IPS-18c (cell line): Measurements from ENCODE around the gene TRIO.
"Not testable (repeated sequence)": the region's sequence is repeated elsewhere in the genome, so short reads cannot be mapped to it uniquely, and the experiment has no call there.

ENCODE experiments used
- H3K4me3 ChIP-seq: 2 replicates; pipeline ENCODE4 v1.7.0; 2013; ENCODE audit warnings: low read depth, mild to moderate bottlenecking, low read length, moderate library complexity; ENCODE audit not compliant: insufficient read depth
- H3K9me3 ChIP-seq: one replicate; pipeline ENCODE4 v1.6.1; 2013; ENCODE audit warnings: mild to moderate bottlenecking, low read length, moderate library complexity; ENCODE audit not compliant: control insufficient read depth, insufficient read depth

Gene TRIO

GRCh38 chr5:14513266-14513665, 370.1 kb downstream of the TRIO start:
- Histone ChIP-seq H3K4me3 (no peak overlapping the region), H3K9me3 (no peaks in the 10 kb centered on the region)

GRCh38 chr5:14516901-14517300, 373.8 kb downstream of the TRIO start:
- Histone ChIP-seq H3K9me3 (no peaks in the 10 kb centered on the region), H3K4me3 (no peak overlapping the region)

- Histone ChIP-seq H3K4me3 (no peak overlapping the region), H3K9me3 (no peaks in the 10 kb centered on the region)
These were observed 375.5 kb downstream of the TRIO start for GRCh38 chr5:14518638-14519037.

- no peaks in the 10 kb centered on the region for H3K9me3 ChIP-seq
- H3K4me3 ChIP-seq = no peak overlapping the region
These were observed 378.6 kb downstream of the TRIO start for GRCh38 chr5:14521748-14522147.

GRCh38 chr5:14522721-14523120, 379.6 kb downstream of the TRIO start:
- H3K9me3 ChIP-seq = no peaks in the 10 kb centered on the region

GRCh38 chr5:14523243-14524034, 380.3 kb downstream of the TRIO start:
- H3K9me3 ChIP-seq = no peaks in the 10 kb centered on the region
- no peak overlapping the region for H3K4me3 ChIP-seq

More at GRCh38 chr5:14522721-14523120, 379.6 kb downstream of the TRIO start:
- no peak overlapping the region for H3K4me3 ChIP-seq

GRCh38 chr5:14525397-14525796, 382.3 kb downstream of the TRIO start:
- no peaks in the 10 kb centered on the region for H3K9me3 ChIP-seq
- no peak overlapping the region for H3K4me3 ChIP-seq

GRCh38 chr5:14526493-14526892, 383.4 kb downstream of the TRIO start:
- H3K9me3 ChIP-seq = no peaks in the 10 kb centered on the region
- no peak overlapping the region for H3K4me3 ChIP-seq

GRCh38 chr5:14528115-14528514, 385.0 kb downstream of the TRIO start:
- H3K9me3 ChIP-seq = no peaks in the 10 kb centered on the region
- no peak overlapping the region for H3K4me3 ChIP-seq

- no peaks in the 10 kb centered on the region for H3K9me3 ChIP-seq
- H3K4me3 ChIP-seq = no peak overlapping the region
These were observed 385.8 kb downstream of the TRIO start for GRCh38 chr5:14528926-14529325.

GRCh38 chr5:14531668-14532067, 388.5 kb downstream of the TRIO start:
- no peak overlapping the region for H3K4me3 ChIP-seq
- no peaks in the 10 kb centered on the region for H3K9me3 ChIP-seq

GRCh38 chr5:14532180-14532579, 389.0 kb downstream of the TRIO start:
- Histone ChIP-seq H3K4me3 (no peak overlapping the region), H3K9me3 (no peaks in the 10 kb centered on the region)

GRCh38 chr5:14534773-14535172, 391.6 kb downstream of the TRIO start:
- H3K4me3 ChIP-seq = no peak overlapping the region
- H3K9me3 ChIP-seq = no peaks in the 10 kb centered on the region

GRCh38 chr5:14545308-14545707, 402.2 kb downstream of the TRIO start:
- H3K4me3 ChIP-seq = no peak overlapping the region
- H3K9me3 ChIP-seq = no peaks in the 10 kb centered on the region

GRCh38 chr5:14545862-14546261, 402.7 kb downstream of the TRIO start:
- no peaks in the 10 kb centered on the region for H3K9me3 ChIP-seq
- H3K4me3 ChIP-seq = no peak overlapping the region

GRCh38 chr5:14547666-14548065, 404.5 kb downstream of the TRIO start:
- no peaks in the 10 kb centered on the region for H3K9me3 ChIP-seq
- no peak overlapping the region for H3K4me3 ChIP-seq

GRCh38 chr5:14551211-14551610, 408.1 kb downstream of the TRIO start:
- Histone ChIP-seq H3K9me3 (no peaks in the 10 kb centered on the region), H3K4me3 (no peak overlapping the region)

GRCh38 chr5:14552017-14552416, 408.9 kb downstream of the TRIO start:
- Histone ChIP-seq H3K4me3 (no peak overlapping the region), H3K9me3 (no peaks in the 10 kb centered on the region)

- H3K9me3 ChIP-seq, H3K4me3 ChIP-seq: not testable (repeated sequence)
These were observed 411.1 kb downstream of the TRIO start for GRCh38 chr5:14554288-14554687.
